HG03103 (cell line): ENCODE measurements around the gene ZNF593.

Experiments
- ATAC-seq: cut with Tn5 transposase; IDR thresholded peaks from one replicate; pipeline ENCODE4 v1.9.1; 2021; ENCODE audit warnings: low read depth; ENCODE audit not compliant: unreplicated experiment

Gene ZNF593

DNA sequence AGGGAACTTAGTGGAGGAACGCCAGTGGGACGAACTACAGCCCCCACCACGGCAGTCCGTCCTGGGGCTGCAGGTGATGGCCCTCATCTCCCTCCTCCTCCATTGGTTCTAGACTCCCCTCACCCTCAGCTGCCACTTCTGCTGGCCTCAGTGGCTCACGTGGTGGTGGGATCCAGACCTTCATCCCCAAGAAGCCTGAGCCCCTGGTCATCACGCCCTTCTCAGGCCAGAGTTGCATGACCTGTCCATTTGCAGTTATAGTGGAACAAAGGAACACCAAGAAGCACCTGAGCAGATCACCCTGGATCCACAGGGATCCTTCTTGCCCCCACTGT lies 23.8 kb upstream of the ZNF593 start:
- no peak for ATAC-seq

DNA sequence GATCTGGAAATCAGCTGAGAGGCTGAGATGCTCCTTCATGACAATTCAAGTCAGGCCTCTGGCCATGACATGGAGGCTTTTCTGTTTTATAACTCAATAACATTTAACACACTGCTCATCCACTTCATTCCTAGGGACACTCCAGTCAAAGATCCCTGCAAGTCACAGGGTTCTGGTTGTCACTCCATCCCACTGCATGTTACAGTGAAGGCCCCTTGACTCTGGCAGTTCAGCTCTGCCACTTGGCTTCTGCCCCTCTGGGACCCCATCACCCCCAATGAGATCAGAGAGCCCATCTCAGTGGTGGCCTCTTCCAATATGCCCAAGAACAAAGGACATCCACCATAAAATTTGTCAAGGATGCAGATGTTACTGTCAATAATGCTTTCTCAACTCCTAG lies 20.8 kb upstream of the ZNF593 start:
- ATAC-seq = no peak

DNA sequence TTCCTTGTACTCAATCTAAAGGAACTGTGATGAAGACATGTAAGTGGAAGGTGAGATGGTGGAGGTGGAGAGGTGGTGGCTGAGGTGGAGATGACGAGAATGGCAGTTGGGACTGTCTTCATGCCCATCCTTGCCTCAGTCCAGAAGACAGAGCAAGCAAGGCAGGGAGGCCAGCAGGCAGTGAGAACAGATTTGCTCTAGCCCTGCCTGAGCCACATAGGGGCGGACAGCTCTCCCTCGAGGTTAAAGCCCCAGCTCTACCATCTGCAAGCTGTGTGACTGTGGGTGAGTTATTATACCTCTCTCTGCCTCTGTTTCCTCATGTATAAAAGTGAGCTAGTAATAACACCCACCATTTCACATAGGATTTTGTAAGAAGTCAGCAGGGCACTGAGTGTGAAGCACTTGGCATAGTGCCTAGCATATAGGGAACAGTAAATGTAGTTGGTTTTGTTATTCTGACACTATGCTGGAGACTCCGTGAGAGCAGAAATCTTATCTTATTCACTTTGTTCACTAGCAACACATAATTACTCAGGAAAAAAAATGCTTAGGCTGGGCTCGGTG lies 15.7 kb upstream of the ZNF593 start:
- ATAC-seq = no peak

DNA sequence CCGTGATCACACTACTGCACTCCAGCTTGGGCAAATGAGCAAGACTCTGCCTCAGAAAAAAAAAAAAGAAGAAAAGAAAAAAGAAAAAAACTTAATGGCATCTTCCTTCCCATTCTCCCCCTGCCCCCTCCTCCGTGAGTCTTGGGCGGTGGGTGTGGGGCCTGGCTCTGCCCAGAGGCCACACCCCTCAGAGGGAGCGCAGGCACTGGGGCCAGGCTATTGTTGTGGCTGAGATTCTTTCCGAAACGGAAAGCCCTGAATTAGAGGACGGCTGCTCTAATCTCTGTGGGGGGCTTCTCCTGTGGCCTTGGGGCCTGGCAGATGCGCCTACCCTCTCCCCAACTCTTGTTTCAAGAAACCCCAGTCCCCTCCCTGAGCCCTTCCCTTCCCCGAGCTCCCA lies 15.0 kb upstream of the ZNF593 start:
- no peak for ATAC-seq

DNA sequence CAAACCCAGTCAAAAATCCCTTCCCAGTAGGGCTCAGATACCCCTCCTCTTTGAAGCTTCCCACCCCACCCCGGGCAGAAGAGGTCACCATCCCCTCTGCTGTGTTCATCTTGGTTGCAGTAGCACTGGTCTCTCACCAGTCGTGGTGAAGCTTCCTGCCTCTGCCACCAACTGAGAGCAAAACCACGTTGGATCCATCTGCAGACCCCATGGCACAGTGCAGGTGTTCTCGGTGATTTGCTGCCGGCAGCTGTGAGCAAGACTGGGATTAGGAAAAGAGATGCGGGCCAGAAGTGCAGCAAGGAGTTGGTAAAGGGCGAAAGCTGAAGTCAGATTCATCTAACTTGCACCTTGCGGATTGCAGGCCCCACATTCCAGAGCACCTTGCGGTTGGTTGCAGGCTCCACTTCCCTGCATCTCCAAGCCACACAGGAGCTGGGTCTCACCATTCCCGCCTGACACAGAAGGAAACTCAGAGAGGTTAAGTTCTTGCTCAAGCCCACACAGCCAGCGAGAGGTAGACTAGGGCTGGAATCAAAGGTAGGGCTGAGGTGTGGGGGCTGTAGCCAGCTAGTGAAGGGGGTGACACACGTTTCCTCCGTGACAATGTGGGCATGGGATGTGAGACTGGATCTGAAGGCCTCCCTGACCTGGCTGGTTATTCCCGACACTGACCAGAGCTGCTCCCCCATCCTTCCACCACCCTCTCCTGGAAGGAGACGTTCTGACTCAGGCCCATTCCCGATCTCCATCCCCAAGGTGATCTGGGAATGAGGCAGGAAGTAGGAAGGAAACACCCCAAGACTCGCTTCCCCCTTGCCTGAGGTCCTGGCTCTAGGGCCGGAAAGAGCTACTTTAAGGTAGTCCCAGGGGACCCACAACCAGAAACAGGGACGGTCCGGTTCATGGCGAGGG lies 14.1 kb upstream of the ZNF593 start:
- no peak for ATAC-seq

DNA sequence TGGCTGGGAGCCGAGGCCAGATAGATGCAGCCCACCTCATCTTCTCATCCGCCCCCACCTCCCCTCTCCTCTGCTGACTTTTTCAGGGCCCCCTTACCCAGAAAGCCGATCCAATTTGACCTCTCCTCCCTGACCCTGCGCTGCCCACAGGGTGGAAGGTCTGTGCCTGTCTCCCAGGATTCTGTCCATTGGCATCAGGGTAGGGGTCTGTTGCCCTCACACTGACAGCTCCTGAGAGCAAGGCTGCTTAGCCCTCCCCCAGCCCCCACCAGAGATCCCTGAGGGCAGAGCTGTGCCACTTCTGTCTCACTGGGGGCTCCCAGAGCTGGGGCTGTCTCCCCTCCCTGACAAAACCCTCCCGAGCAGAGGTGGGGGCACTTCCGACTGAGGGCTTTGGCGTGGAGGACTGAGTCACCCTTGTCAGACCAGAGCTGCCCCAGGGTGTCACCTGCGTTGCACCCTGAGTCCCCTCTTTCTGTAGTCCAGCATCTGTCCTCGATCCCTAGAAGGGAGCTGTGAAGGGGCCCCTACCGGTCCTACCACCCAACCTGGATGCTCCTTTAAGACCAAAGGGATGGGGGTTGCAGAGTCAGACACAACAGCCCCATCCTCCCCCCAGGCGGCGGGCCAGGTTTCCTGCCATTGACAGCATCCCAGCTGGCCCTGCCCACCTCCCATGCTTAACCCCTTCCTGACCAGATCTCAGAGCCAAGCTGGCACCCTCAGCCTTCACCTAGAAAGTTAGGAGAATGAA lies 13.2 kb upstream of the ZNF593 start:
- ATAC-seq = no peak

DNA sequence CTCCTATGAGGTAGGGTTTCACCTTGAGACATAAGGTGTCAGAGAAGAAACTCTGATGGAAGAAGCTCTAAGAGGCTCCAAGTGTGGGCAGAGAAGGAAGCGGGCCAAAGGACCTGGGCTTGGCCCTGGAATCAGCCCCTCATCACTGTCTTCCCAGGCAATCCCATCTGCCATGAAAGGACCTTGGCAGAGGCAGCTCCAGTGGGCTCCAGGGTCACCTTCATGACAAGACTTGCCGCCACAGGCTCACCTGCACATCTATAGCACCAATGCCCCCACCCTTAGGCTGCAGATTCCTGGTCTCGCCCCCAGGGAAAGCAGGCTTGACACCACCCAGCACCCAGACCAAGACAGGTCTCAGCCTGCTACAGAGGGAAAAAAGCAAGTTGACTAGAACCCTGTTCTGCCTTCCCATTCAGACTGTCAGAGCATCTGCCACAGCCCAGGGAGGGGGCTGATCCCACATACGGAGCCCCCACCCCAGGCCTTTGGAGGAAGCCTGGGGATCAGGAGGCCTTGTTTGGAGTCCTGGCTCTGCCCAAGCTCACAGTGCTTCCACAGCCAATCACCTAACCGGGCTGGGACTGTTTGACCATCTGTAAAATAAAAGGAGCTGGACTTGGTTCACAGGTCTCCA lies 11.3 kb upstream of the ZNF593 start:
- ATAC-seq = no peak

DNA sequence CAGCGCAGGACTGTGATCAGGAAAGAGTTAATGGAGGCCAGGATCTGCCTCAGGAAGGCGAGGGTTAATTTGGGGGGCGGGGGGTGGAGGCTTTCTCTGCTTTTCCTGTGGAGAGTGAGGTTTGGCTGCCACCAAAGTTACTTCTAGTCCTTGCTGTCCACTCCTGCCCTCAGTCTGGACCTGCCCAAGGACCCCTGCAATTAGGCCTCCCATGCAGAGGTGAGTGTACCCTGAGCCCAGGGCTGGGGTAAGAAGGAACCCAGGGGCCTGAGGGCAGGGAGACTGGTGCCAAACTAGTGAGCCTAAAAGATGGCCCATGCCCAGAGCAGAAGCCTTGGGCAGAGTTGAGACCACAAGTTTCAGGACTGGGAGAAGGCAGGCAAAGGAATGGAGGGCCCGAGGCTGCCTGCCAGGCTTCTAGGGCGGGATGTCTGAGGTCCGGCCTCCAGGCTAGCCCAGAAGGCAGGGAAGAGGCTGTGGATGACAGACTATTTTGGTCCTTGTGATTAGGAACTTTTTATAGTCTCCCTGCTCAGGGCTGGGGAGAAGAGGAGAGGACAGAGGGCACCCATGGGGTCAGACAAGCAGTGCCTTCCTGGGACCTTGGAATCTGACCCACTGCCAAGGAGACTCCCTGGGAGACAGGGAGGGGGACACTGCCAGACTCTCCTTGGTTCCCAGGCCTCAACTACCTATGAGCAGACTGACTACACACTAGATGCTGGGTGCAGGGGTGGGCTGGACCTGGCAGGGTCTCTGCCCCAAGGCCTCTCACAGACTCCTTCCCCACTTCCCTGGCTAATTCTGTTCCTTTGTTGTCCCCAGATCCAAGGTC lies 10.6 kb upstream of the ZNF593 start, which contains the start of gene FAM110D:
FAM110D (plus strand) TSS at position 172 of the 835 bp plus-strand sequence. CDS start 2,213 bp downstream, outside the sequence.
- no peak for ATAC-seq

DNA sequence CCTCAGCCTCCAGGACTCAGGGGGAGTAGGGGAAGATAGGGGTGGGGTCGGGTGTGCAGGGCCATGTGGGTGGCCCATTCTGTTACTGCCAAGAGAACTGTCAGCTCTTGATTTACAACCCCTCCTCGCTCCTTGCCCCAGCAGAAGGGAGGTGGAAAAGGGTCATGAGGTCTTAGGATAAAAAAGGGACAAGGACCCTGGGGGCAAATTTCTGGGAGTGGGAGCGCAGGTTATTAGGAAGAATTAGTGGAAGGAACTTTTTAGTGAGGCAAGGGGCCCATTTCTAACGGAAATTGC lies 10.0 kb upstream of the ZNF593 start:
- ATAC-seq = no peak

DNA sequence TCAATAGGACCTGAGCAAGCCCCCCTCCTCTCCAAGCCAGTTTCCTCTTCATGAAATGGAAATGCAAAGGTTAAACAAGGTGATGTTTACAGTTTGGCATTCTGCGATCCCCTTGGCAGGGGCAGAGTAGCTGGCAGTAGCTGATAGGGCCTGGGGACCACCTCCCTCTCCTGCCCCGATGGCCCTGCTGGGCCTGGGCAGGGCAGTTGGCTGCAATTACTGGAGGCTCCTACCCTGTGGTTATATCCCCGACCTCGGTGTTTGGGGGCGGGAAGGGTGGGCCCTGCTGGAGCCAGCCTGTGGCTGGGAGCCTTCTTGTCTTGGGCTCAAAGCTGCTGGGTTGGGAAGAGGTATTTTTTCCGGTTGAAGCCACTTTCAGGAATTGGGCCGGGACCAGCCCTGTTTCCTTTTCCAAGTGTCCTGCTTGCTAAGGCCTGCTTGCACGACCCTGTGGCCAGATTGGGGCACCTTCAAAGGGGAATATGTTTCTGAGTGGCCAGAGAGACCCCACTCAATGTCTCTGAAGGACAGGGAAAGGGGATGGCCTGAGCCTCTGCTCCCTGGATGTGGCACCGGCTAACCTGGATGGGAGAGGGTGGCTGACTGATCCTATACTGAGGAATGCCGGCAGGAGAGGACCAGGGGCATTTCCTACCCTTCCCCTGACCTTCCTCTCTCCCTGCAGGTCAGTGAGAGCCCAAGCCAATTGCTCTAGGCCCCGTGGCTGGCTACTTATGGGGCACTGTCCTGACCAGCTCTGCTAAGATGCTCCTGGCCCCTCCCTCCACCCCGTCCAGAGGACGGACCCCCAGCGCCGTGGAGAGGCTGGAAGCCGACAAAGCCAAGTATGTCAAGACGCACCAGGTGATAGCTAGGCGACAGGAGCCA lies 8.9 kb upstream of the ZNF593 start:
- ATAC-seq = no peak

DNA sequence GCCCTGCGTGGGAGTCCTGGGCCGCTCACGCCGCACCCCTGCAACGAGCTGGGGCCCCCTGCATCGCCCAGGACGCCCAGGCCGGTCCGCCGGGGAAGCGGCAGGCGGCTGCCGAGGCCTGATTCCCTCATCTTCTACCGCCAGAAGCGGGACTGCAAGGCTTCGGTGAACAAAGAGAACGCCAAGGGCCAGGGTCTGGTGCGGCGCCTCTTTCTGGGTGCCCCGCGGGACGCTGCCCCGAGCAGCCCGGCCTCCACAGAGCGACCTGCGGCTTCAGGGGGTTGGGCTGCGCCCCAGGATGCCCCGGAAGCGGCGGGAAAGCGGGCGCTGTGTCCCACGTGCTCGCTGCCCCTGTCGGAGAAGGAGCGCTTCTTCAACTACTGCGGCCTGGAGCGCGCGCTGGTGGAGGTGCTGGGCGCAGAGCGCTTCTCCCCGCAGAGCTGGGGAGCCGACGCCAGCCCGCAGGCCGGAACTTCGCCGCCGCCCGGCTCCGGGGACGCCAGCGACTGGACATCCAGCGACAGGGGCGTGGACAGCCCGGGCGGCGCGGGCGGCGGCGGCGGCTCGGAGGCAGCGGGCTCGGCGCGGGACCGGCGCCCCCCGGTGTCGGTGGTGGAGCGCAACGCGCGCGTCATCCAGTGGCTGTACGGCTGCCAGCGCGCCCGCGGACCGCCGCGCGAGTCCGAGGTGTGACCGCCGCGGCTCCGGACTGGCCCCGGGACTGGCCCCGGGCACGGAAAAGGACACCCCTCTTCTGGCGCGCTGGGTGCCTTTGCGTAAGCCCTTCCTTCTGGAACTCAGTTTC lies 8.1 kb upstream of the ZNF593 start:
- ATAC-seq = no peak

DNA sequence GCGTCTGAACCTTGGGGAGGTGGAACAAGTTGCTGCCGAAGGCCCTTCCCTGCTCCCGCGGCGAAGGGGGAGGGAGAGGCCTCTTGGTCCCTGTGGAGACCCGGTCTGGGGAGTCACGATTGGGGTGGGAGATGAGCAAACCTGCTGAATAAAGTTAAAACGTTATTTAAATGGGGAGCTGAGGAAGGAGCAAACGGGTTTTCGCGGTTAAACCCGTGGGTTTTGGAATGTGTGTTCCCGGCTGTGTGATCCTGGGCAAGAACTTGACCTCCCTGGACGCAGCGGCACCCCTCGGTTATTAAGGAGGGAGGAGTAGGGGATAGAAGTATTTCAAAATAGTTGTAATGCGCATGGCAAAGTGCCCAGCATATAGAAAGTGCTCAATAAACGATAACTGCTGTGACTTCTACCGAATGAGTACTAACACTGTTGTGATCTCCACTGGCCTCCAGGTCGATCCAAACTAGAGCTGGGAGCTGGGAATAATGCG lies 7.4 kb upstream of the ZNF593 start:
- ATAC-seq = no peak

DNA sequence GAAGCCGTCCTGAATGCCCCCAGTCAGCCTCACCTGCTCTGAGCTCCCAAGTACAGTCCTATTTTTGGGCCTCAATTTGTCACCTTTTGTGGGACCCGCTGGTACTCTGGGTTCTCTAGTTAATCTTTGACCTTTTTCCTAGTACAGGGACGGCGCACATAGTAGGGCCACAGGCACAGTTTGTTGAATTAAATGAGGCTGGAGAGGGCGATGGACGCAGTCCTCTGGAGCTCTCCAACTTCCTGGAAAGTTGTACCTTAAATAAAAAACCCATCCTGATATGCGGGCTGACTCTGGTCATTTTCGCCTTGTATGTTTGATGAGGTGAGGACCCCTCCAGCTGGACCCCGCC lies 6.0 kb upstream of the ZNF593 start:
- no peak for ATAC-seq

DNA sequence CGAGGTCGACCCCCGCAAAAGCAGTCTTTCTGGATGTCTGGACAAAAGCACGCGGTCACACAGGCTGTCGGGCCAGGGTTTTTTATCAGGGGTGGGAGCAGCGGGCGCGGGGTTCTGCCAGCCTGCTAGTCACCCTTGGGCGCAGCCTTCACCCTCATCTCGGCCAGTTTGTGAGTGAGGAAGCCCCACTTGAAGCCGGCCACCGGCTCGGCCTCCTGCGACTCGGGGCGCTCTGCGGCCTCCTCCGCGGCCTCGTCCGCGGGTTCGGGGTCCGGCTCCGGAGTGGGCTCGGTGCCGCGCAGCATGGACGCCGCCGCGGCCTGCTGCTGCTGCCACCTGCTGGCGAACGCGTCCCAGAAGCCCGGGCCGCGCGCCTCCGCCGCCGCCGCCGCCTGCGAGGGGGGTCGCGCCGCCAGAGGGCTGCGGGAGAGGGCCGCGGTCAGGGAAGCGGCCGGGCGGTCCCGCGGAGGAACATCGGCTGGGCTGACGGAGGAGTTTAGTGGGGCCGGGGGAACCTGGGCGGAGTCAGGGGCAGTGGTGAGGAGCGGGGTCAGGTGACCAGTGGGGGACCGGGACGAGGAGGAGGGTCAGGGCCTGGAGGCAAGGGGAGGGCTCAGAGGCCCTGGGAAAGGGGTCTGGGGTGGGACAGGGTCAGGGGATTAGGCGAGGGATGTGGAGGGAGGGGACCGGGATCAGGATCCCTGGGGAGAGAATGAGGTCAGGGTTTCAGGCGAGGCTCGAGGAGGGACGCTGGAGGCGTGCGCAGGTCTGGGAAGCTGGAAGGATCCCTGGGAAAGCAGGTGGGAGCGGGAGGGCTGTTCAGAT lies 5.5 kb upstream of the ZNF593 start:
- ATAC-seq = no peak

DNA sequence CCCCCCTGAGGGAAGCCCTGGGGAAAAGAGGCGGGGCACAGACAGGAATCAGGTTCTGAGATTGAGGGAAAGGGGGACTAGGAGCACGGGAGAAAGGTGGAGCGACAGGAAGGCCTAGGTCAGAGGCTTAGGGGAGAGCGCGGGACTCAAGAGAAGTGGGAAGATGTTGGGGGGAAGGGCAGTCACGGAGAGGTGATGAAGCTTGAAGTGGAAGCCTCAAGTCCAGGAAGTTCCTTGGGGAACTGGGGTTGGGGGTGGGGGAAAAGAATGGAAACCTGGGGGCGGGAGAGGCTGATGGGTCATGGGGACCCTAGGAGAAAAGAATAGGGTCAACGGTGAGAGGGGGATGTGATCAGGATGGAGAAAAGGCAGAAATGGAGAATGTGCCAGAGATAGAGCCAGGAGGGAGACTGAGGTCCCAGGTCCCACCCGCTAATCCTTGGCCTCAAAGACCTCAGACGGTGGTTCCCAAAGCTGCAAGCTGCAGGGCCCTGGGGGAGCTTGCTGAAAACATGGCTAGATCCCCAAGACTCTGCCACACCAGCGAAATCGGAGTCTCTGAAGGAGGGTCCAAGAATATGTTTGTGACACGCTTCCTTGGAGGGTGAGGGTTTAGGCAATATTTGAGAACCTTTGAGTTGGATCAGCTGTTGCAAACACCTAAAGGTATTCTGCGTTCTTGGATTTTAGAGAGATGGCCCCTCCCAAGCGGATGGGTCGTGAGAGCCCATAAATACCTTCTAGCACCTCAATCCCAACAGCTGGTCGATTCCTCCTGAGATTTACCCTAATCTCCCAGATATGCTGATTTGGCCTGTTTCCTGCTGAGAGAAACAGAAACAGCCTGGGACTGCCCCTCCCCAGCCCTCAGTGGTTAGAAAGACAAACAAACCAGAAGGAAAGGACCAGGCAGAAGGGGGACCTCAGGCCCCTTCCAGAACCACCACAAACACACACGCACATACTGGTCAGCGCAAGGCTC lies 4.6 kb upstream of the ZNF593 start:
- ATAC-seq = no peak

DNA sequence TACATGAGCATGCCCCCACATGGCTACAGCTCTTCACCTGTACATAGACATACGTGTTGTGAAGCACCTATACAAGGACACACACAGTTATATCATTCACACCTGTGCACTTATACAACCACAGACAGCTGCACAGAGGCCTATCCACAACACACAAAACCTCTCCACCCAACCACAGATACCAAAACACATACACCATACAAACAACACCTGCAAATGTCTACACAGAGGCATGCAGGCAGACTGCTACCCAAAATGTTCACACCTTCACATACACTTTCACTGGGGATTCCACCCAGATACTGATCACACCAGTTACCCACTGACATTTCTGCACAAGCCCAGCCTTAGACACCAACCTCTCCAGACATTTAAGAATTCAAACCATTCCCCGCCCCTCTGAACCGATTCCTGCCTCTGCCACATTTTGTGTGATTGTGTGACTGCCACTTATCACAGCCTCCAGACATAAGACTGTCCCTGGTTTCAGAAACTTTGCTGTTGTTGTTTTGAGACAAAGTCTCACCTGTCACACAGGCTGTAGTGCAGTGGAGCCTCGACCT lies 2.9 kb upstream of the ZNF593 start:
- no peak for ATAC-seq
